Fibroblast of pulmonary artery (primary cell): Measurements from ENCODE around the gene FHOD1.

Experiments used
- DNase-seq: peaks from one replicate; pipeline ENCODE4 v3.0.0-alpha.2; 2010; ENCODE audit warnings: low read depth
- H3K4me3 ChIP-seq: replicated peaks from 2 replicates; pipeline ENCODE4 v1.5.1; 2011; ENCODE audit warnings: low read depth, mild to moderate bottlenecking, control low read depth, low read length, moderate library complexity
- TF ChIP-seq, protein P1 (sequence below): IDR thresholded peaks from 2 replicates; pipeline ENCODE4 v1.5.1; 2011; ENCODE audit warnings: mild to moderate bottlenecking, control low read depth, low read length, inconsistent platforms; ENCODE audit errors: missing control alignments

FHOD1 gene

DNA sequence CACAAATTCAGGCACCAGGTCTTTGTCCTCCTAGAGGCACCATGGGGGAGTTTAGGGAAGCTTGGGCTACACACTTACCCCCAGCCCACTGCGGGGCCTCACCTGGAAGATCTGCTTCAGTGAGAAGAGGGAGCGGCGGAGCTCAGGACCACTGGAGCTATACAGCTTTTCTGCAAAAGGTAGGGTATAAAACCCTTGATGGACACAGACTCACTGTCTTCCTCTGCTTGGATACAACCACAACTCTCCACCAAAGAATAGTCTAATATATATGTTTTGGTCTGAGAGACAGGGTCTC is 9.1 kb downstream of the FHOD1 start:
- DNase-seq = no peak
- TF ChIP-seq, protein P1, sequence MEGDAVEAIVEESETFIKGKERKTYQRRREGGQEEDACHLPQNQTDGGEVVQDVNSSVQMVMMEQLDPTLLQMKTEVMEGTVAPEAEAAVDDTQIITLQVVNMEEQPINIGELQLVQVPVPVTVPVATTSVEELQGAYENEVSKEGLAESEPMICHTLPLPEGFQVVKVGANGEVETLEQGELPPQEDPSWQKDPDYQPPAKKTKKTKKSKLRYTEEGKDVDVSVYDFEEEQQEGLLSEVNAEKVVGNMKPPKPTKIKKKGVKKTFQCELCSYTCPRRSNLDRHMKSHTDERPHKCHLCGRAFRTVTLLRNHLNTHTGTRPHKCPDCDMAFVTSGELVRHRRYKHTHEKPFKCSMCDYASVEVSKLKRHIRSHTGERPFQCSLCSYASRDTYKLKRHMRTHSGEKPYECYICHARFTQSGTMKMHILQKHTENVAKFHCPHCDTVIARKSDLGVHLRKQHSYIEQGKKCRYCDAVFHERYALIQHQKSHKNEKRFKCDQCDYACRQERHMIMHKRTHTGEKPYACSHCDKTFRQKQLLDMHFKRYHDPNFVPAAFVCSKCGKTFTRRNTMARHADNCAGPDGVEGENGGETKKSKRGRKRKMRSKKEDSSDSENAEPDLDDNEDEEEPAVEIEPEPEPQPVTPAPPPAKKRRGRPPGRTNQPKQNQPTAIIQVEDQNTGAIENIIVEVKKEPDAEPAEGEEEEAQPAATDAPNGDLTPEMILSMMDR = no peak
- no peak overlapping the region for H3K4me3 ChIP-seq

GRCh38 chr16:67237396-67238277 is 9.6 kb downstream of the FHOD1 start:
- TF ChIP-seq, protein P1 = no peak
- no peak overlapping the region for H3K4me3 ChIP-seq
- no peak for DNase-seq

- peak; percentile 46 for DNase-seq
- TF ChIP-seq, protein P1 = no peak
- no peak overlapping the region for H3K4me3 ChIP-seq
These were observed 10.5 kb downstream of the FHOD1 start for GRCh38 chr16:67236563-67237395.

DNA sequence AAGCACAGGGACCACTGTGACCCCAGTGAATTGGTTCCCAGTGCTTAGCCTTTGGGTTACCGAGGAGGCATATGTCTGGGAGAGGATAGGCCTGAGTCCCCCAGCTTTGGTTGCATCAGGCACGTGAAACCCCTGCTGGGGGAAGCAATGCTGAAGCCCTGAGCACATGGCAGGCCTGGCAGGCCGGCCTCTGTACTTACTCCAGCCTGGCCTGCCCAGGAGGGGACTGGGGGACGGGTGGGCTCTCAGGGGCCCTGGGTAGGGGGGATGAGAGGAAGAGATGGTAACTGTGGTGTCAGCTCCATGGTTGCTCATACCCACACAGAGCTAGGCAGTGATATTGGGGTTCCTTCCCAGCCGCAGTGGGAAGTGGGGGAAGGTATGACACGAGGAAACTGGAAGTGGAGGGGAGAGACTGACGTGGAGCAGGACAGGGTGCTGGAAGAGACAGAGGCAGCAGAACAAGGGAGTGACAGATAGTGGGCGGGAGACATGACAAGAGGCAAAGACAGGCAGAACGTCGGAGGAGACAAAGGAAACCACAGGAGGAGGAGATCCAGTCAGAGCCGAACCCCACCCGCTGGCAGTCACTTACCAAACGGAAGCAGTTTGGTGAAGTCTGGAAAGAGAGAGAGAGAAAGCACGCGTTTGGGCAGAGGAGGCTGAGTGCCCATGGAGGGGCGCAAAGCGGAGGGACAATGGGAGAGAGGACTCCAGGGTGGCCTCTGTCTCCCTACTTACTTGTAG is 11.3 kb downstream of the FHOD1 start:
- TF ChIP-seq, protein P1 = no peak
- DNase-seq = no peak
- no peak overlapping the region for H3K4me3 ChIP-seq

- H3K4me3 ChIP-seq = no peak overlapping the region
- no peak for DNase-seq
- TF ChIP-seq, protein P1 = no peak
These were observed 13.1 kb downstream of the FHOD1 start for GRCh38 chr16:67234180-67234597.

DNA sequence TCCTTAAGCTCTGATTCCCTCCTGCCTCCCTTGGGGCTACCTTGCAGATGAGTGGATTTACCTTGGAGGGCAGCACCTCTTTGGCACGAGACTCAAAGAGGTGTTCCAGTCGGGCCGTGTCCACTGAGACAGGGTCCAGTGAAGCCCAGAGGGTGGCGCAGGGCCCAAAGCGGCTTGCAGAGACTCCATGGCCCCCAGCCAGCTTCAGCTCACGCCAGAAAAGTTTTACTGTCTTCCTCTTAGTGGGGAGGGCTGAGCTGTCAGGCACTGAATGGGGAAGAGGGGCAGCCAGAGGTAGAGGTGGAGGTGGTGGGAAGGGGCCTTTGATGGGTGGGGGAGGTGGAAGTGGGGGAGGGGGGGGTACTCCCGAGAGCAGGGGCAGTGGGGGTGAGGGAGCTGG is 13.7 kb downstream of the FHOD1 start:
- DNase-seq = no peak
- H3K4me3 ChIP-seq = no peak overlapping the region
- TF ChIP-seq, protein P1 = no peak
